Effector memory CD8-positive, alpha-beta T cell (primary cell): Measurements from ENCODE around the gene CPEB4.

ENCODE experiments used
- ATAC-seq: fragments of 150-1000 bp; cut with Tn5 transposase; replicated peaks from 2 replicates; pipeline ENCODE4 v1.10.0; 2021; ENCODE audit warnings: mild to moderate bottlenecking, moderate library complexity
- DNase-seq, 3 experiments: peaks; one replicate each; pipeline ENCODE4 v3.0.0; 2021
- H3K27ac Mint-ChIP-seq, 2 donors: one replicate each; pipeline ENCODE4 v1.8.0; 2022; ENCODE audit warnings: mild to moderate bottlenecking in 2 of 2, mixed read lengths in 2 of 2, moderate library complexity in 2 of 2
- H3K27me3 Mint-ChIP-seq, 2 donors: one replicate each; pipeline ENCODE4 v1.8.0; 2022; ENCODE audit warnings: mixed read lengths in 2 of 2
- H3K36me3 Mint-ChIP-seq: one replicate; pipeline ENCODE4 v1.8.0; 2022; ENCODE audit warnings: mild to moderate bottlenecking, moderate library complexity, mixed read lengths; ENCODE audit not compliant: insufficient read depth
- H3K4me1 Mint-ChIP-seq, 2 donors: one replicate each; pipeline ENCODE4 v1.8.0; 2022; ENCODE audit warnings: low read depth in 2 of 2, mixed read lengths in 2 of 2
- H3K4me3 Mint-ChIP-seq, 2 donors: one replicate each; pipeline ENCODE4 v1.8.0; 2022; ENCODE audit warnings: mild to moderate bottlenecking in 2 of 2, mixed read lengths in 2 of 2, moderate library complexity in 2 of 2
- H3K9me3 Mint-ChIP-seq, 2 donors: one replicate each; pipeline ENCODE4 v1.8.0; 2022; ENCODE audit warnings: mixed read lengths in 2 of 2

Gene CPEB4

GRCh38 chr5:173866858-173867679 is 21.1 kb upstream of the CPEB4 start:
- no peaks in the 10 kb centered on the region for H3K36me3 Mint-ChIP-seq
- H3K4me3 Mint-ChIP-seq = no peak overlapping the region
- DNase-seq = no peak
- peaks cover 0 to 4% of the 10 kb centered on the region in 2 donors for H3K4me1 Mint-ChIP-seq
- ATAC-seq = no peak
- H3K27me3 Mint-ChIP-seq = peaks cover 0 to 22% of the 10 kb centered on the region in 2 donors
- H3K9me3 Mint-ChIP-seq = no peaks in the 10 kb centered on the region
- no peak overlapping the region for H3K27ac Mint-ChIP-seq

GRCh38 chr5:173868096-173868880 is 19.9 kb upstream of the CPEB4 start:
- DNase-seq (no peak), ATAC-seq (no peak)
- Mint-ChIP-seq H3K4me1 (peaks cover 0 to 4% of the 10 kb centered on the region in 2 donors), H3K36me3 (no peaks in the 10 kb centered on the region), H3K4me3 (no peak overlapping the region), H3K27ac (no peak overlapping the region), H3K27me3 (peaks cover 0 to 22% of the 10 kb centered on the region in 2 donors), H3K9me3 (no peaks in the 10 kb centered on the region)

- Mint-ChIP-seq H3K9me3 (no peaks in the 10 kb centered on the region), H3K27me3 (peaks cover 0 to 22% of the 10 kb centered on the region in 2 donors), H3K4me3 (no peak overlapping the region), H3K36me3 (no peaks in the 10 kb centered on the region), H3K27ac (no peak overlapping the region), H3K4me1 (peaks cover 0 to 4% of the 10 kb centered on the region in 2 donors)
- ATAC-seq (no peak), DNase-seq (no peak)
Measured at GRCh38 chr5:173869316-173869715, 18.8 kb upstream of the CPEB4 start.

- H3K36me3 Mint-ChIP-seq = no peaks in the 10 kb centered on the region
- H3K9me3 Mint-ChIP-seq = no peaks in the 10 kb centered on the region
- peaks cover 0 to 14% of the 10 kb centered on the region in 2 donors for H3K27me3 Mint-ChIP-seq
- H3K27ac Mint-ChIP-seq = no peak overlapping the region
- no peaks in the 10 kb centered on the region for H3K4me1 Mint-ChIP-seq
- no peak for DNase-seq
- ATAC-seq = no peak
- no peak overlapping the region for H3K4me3 Mint-ChIP-seq
Measured at GRCh38 chr5:173872957-173873305, 15.2 kb upstream of the CPEB4 start.

GRCh38 chr5:173873306-173873922 is 14.7 kb upstream of the CPEB4 start:
- peaks cover 0 to 10% of the 10 kb centered on the region in 2 donors for H3K27me3 Mint-ChIP-seq
- DNase-seq (no peak), ATAC-seq (no peak)
- no peak overlapping the region for H3K4me3 Mint-ChIP-seq
- H3K9me3 Mint-ChIP-seq = no peaks in the 10 kb centered on the region
- no peaks in the 10 kb centered on the region for H3K4me1 Mint-ChIP-seq
- H3K27ac Mint-ChIP-seq = no peak overlapping the region
- no peaks in the 10 kb centered on the region for H3K36me3 Mint-ChIP-seq

- DNase-seq (no peak), ATAC-seq (no peak)
- Mint-ChIP-seq H3K27ac (no peak overlapping the region), H3K4me1 (no peaks in the 10 kb centered on the region), H3K9me3 (no peaks in the 10 kb centered on the region), H3K36me3 (no peaks in the 10 kb centered on the region), H3K4me3 (no peak overlapping the region), H3K27me3 (no peaks in the 10 kb centered on the region)
Measured at GRCh38 chr5:173875189-173875588, 13.0 kb upstream of the CPEB4 start.

- H3K9me3 Mint-ChIP-seq = no peaks in the 10 kb centered on the region
- DNase-seq = no peak
- no peak overlapping the region for H3K4me3 Mint-ChIP-seq
- peaks cover under 1 to 2% of the 10 kb centered on the region in 2 donors for H3K4me1 Mint-ChIP-seq
- H3K36me3 Mint-ChIP-seq = no peaks in the 10 kb centered on the region
- no peaks in the 10 kb centered on the region for H3K27me3 Mint-ChIP-seq
- no peak for ATAC-seq
- no peak overlapping the region for H3K27ac Mint-ChIP-seq
Measured at GRCh38 chr5:173878224-173878967, 9.8 kb upstream of the CPEB4 start.

GRCh38 chr5:173880306-173880985 is 7.7 kb upstream of the CPEB4 start:
- H3K27me3 Mint-ChIP-seq = no peaks in the 10 kb centered on the region
- DNase-seq (no peak), ATAC-seq (no peak)
- peaks cover 12 to 17% of the 10 kb centered on the region in 2 donors for H3K4me1 Mint-ChIP-seq
- no peaks in the 10 kb centered on the region for H3K36me3 Mint-ChIP-seq
- H3K4me3 Mint-ChIP-seq = no peak overlapping the region
- H3K9me3 Mint-ChIP-seq = no peaks in the 10 kb centered on the region
- no peak overlapping the region for H3K27ac Mint-ChIP-seq

GRCh38 chr5:173881811-173882575 is 6.2 kb upstream of the CPEB4 start:
- H3K36me3 Mint-ChIP-seq = no peaks in the 10 kb centered on the region
- H3K4me1 Mint-ChIP-seq = peaks cover 22 to 23% of the 10 kb centered on the region in 2 donors
- DNase-seq (no peak), ATAC-seq (no peak)
- no peak overlapping the region for H3K4me3 Mint-ChIP-seq
- no peak overlapping the region for H3K27ac Mint-ChIP-seq
- H3K9me3 Mint-ChIP-seq = no peaks in the 10 kb centered on the region
- H3K27me3 Mint-ChIP-seq = no peaks in the 10 kb centered on the region

GRCh38 chr5:173882632-173883031 is 5.5 kb upstream of the CPEB4 start:
- DNase-seq (no peak), ATAC-seq (no peak)
- H3K36me3 Mint-ChIP-seq = peaks cover 4% of the 10 kb centered on the region
- peaks cover 26 to 28% of the 10 kb centered on the region in 2 donors for H3K4me1 Mint-ChIP-seq
- no peaks in the 10 kb centered on the region for H3K27me3 Mint-ChIP-seq
- H3K9me3 Mint-ChIP-seq = no peaks in the 10 kb centered on the region
- H3K27ac Mint-ChIP-seq = no peak overlapping the region
- H3K4me3 Mint-ChIP-seq = no peak overlapping the region

GRCh38 chr5:173883347-173883924 is 4.7 kb upstream of the CPEB4 start:
- Mint-ChIP-seq H3K4me3 (no peak overlapping the region), H3K27ac (no peak overlapping the region), H3K27me3 (no peaks in the 10 kb centered on the region), H3K9me3 (no peaks in the 10 kb centered on the region), H3K4me1 (peaks cover 31 to 33% of the 10 kb centered on the region in 2 donors), H3K36me3 (peaks cover 9% of the 10 kb centered on the region)
- DNase-seq (no peak), ATAC-seq (no peak)
